HG02870 (cell line): ENCODE measurements around the gene ZNF385A.
"Not testable (repeated sequence)": the region's sequence is repeated elsewhere in the genome, so short reads cannot be mapped to it uniquely, and the experiment has no call there.

ENCODE experiments used
- ATAC-seq: cut with Tn5 transposase; IDR thresholded peaks from one replicate; pipeline ENCODE4 v1.9.1; 2021; ENCODE audit warnings: mild to moderate bottlenecking, moderate library complexity; ENCODE audit not compliant: unreplicated experiment

The ZNF385A gene

DNA sequence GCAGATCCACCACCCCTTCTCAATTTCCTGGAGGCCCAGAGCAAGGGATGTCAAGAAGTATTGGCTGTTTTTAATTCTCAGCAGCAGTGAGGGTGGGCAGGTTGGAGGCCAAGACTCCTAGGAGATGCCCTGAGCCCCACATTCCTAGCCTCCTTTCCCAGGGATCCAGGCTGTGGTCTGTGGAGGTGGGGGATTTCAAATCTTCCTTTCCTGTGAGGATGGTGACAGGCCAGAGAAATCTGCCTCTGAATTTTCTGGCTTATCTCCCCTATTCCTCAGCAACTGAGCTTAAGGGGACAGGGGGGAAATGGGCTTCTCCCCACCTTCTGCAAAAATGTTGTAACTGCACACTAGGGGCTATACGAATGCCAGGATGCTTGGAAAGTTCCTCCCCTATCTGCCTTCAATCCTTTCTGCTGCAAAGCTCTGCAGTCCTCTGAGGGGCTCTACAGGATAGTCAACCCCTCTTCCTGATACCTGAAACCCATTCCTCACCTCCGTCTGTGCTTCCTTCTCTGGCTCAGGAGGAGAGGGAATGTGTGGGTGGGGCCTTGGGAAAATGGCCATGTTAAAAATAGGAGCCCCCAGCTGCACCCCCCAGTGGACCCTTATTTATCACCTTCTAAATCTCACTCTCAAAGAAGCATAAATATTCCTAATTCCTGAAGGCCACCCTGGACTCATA is 26.9 kb downstream of the ZNF385A start:
- ATAC-seq = no peak

DNA sequence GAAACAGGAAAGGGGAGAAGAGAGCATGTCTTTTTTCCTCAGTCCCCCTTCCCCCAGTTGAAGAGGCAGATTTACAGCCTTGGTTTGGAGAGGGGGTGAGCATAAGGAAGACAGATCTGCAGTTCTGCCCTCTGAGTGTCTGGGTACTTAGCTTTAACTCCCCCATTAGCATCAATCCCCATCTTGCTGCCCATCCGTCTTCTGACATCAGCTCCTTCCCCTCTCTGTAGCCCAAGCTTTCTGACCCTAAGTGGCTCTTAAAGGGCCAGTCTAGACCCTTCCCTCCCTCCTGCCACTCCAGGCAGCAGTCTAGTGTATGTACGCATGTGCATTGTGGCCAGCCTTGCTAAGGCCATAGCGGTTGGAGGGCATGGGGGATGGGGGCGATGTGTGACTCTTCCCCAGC is 27.6 kb downstream of the ZNF385A start:
- no peak for ATAC-seq

DNA sequence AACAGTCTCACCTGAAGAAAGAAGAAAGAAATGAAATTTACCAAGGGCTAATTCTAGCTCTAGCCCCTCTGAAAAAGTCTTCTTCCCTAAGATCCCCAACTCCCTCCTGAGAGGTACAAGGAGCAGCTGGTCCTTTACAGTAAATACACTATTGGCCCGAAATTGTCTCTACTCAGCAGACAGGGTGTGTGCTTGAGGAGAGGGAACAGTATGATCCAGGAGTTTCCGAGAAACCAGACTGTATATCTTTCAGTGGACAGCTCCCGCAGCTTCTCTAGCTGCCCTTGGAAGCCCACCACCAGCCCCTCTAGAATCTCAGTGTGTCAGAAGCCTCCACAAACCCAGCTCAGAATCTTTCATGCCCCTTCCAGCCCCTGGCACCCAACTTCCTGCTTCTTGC is 28.3 kb downstream of the ZNF385A start:
- ATAC-seq = no peak

DNA sequence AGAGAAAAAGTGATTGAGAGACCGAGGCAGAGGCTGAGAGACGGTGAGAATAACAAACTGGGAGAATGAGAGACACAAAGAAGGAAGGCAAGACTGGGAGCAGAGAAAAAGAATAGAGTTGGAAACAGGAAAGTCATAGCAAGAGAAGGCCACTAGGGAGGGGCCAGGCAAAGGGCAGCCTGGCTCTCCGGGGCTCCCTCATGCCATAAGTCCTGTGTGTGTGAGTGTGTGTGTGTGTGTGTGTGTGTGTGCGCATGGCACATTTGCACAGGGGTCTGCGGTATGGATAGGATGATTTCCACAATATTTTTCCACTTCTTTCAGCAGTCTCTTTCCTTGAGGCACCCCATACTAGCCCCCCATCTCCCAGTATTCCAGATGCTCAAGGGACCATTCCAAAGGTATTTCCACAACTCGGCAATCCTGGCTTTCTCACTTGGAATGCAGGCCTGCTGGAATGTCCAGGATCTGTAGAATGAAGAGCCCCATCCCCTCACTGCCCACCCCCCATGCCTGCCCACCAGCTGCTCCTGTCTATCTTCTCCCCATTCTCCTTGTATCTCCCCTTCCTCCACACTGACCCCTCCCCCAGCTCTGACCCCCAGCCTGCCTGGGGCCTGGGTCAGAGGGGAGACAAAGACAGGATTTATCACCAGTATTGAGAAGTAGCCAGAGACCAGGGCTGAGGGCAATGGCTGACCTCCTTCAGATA is 29.3 kb downstream of the ZNF385A start:
- ATAC-seq = no peak

DNA sequence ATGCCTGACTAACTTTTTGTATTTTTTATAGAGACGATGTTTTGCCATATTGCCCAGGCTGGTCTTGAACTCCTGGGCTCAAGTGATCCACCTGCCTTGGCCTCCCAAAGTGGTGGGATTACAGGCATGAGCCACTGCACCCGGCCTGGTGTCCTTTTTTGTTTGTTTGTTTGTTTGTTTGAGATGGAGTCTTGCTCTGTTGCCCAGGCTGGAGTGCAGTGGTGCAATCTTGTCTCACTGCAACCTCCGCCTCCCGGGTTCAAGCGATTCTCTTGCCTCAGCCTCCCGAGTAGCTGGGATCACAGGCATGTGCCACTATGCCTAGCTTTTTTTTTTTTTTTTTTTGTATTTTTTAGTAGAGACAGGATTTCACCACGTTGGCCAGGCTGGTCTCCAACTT is 30.3 kb downstream of the ZNF385A start:
- not testable (repeated sequence) for ATAC-seq

DNA sequence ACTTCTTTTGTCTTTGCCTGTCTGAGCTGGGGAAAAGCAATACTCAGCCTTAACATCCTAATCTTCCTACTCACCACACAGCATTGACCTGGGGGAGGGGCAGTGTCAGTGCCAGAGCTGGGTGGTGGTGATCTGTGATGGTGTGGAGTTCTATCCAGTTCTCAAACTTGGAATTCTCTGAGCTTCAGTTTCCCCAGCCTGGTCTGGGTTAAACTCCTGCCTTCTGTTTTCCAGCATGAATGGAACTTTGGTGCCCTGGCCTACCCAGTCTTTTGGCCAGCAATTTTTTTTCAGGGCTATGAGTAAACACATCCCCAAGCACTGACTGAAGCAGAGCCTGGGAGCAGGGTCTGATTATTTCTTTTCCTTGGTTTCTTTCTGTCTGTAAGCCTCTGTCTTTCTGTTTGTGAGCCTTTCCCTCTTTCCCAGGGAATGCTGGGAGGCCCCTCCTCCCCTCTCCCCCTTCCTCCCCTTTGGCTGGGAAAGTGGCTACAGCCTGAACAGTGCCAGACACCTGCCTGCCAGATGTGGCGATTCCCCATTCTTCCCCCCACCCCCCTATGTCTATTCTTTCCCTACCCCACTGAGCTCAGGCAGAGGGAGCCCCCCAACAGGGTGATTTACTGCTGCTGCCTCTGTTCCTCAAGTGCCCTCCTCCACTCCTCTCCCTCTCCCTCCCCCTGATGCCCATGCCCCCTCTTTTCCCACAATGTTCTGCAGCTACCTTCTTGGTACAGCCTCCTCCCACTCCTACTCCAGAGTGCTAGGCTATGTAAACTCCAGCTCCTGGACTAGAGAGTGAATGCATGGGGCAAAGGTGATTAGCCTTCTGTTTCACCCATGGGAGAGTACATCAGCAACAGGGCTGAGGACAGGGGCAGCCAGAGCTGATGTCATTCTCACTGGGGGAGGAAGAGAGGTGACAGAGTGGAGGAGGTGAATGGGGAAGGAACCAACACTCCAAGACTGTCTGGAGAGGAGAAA is 31.4 kb downstream of the ZNF385A start:
- ATAC-seq = no peak

DNA sequence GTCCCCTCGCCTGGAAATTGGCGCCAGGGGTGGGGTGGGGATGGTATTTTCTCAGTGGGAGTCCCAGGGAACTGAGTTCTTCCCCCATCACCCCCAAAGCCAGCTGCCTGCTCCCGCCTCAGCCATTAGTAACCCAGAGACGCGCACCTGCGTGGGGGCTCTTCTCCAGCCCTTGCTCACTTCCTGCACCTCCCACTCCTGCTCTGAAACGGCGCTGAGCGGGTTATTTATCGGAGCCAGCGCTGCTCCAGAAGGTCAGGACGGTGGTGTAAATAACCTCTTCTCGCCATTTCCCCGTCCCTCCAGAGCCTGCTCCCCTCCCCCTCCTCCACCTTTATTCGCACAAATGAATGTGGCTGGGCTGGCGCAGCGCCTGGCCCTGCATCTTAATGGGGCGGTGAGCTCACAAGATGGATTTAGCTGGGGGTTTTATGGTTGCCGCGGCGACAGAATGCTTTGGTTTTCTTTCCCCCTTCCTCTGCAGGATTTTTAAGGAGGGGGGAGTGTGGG is 32.5 kb downstream of the ZNF385A start:
- no peak for ATAC-seq

DNA sequence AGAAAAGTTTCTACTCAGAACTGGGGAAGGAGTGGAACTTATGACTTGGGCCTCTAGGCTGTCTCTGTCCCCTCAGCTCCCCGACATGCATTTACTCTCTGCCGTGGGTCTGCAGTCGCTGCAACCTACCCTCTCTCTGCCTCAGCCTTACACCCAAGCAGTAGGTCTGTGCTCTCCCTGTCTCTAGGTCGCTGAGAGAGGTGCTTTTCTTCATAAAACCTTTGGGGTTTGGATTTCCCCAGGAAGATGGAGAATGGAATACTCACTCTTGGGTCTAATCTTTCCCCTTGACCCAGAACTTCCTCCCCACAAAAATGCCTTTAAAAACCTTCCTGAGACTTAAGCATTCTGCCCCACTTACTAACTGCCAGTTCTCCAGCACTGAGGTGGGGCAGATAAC is 33.2 kb downstream of the ZNF385A start:
- ATAC-seq = no peak

DNA sequence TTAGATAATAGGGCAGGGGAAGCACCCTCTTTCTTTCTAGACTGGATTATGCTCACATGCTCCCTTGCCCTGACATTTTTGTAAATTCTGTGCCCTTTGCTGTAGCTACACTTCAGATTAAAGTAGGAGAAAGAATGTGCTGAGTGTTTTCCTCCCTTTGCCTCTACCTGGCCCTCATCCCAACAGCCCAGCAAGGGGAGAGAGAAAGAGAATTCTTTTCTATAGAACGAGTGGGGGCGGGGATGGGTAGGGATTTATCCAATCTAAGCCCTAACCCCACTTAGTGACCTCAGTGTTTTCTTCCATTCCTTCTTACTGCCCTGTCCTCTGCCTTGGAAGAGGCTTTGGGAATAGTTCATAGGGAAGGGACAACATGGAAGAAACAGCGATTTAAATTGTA is 33.8 kb downstream of the ZNF385A start:
- no peak for ATAC-seq

DNA sequence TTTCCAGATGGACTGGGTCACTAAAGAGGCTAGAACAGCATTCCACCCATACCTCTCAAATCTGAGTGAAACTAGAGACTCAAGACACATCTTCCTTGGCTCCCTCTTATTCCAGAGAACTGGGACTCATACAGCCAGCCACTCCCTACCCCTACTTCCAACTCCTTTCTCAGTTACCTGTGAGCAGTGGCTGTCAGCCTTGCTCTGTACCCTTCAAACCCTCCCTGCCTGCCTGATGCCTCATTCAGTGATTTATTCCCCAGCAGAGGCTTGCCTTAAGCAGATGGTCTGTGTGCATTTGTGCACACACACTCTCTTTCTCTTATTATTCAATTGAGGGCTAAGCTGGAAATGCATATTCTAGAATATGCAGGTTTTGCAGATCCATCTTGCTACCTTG is 34.9 kb downstream of the ZNF385A start:
- ATAC-seq = no peak

DNA sequence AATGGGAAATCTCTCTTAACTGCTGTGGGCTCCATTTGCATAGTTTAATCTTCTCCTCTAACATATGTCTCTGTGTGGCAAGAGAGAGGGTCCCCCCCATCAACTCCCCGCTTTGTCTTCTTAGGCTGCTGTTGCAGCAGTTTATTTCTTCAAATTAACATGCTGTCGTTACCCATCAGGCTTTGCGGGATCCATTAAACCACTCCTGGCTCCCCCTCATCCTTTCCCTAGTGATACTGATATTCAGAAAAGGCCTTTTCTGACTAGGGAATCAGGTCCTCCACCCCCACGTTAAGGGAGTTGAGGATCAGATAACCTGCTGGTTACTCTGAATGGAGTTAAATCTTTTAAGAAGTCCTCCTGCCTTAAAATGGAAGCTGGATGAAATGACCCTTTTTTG is 35.5 kb downstream of the ZNF385A start:
- no peak for ATAC-seq

DNA sequence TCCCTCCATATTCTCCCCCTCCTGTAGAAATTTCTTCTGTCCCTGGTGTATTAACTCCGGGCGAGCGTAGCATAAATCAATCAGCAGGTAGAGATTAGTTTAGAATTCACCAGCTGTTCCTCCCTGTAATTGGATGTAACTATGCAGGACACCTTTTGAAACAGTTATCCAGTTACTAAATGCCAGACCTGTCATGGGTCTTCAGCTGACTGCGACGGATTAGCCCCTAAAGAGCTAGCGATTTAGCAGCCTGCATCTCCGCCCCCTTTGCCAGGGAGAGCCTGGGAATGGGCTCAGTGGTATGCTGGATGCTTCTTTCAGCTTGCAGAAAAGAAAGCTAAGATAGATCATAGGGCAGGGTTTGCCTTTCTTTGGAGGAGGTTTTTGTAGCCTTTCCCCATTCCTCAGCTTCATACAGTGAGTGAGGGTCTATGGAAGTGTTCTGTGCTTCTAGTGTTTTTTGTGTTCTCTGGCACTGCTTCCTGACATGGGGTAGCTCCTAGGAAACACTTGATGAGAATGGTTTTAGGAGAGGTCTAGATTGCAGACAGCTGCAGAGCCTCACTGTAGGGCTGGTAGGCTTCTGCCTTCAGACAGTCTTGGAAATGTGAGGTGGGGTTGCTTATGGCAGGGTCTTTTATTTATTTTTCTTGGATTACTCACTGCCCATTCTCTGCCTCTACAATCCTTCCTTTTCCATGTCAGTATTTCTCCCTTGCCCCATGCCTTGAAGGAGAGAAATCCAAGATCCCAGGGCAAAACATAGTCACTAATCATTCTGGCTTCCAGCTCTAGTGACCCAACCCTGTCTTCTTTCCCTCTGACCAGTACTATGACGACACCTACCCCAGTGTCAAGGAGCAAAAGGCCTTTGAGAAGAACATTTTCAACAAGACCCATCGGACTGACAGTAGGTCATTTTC is 42.9 kb downstream of the ZNF385A start:
- ATAC-seq = no peak

DNA sequence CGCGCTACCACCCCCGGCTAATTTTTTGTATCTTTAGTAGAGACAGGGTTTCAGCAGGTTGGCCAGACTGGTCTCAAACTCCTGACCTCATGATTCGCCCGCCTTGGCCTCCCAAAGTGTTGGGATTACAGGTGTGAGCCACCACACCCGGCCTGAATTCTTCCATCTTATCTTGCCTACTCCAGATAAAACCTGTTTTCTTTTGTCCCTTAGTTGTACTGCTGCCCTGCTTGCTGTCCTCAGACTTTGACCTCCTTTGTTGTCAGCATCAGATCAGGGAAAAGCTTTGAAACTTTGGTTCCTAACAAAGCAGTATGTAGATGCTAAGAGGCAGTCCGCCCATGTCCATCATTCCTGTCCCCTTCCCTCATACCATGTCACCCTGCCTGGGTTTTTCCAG is 43.7 kb downstream of the ZNF385A start:
- no peak for ATAC-seq

DNA sequence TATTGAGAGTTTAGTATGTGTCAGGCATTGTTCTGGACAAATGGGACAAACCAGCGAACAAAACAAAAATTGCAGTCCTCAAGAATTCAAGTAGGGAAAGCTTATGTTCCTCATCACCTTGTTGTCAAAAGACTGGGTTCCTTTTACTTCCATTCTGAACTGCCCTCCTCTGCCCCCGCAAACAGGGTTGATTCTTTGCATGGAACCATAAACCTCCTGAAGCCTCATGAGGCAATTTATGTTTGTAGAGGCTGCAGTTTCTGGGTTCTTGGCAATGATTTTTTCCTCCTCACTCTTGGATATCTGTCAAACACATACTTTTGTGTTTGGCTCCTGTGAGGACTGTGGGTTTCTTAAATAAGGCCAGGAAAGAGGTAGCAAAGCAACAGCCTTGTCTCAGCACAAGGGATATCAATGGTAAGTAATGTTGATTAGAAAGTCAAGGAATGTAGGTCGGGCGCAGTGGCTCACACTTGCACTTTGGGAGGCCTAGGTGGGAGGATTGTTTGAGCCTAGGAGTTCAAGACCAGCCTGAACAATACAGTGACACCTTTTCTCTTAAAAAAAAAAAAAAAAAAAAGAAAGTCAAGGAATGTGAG is 45.7 kb downstream of the ZNF385A start:
- no peak for ATAC-seq

DNA sequence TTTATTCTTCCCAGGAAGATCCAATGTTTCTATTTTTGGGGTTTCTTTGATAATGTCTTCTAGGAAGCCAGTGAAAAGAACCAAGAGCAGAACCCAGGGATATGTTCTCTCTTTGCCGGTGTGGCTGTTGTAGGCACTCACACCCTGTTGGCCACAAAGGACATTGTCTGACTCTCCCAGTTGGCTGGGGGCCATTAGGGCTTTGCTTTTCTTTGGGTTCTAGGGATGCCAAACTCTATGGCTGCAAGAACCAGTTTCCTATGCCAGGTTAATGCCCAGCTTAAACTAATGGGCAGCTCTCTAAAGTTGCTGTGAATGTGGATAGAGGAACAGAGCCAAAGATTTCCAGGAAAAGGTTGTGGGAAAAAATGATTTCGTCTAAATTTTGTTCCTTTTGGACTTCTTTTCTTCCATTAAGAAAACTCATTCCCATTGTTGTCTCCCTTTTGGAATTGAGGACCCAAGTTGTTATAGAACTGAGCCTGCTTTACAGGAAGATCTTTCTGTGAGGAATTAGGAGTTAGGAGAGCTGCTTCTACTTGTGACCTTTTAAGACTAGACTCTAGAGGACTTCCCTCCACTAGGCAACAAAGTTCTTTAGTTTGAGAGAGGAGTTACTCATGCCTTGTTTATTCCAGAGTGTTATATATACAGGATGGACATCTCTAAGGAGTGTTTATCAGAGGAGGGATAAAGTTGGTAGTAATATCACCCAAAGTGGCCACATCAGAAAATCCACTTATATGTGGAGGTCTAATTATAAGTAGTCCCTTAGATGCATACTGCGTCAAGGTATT is 46.5 kb downstream of the ZNF385A start:
- no peak for ATAC-seq

DNA sequence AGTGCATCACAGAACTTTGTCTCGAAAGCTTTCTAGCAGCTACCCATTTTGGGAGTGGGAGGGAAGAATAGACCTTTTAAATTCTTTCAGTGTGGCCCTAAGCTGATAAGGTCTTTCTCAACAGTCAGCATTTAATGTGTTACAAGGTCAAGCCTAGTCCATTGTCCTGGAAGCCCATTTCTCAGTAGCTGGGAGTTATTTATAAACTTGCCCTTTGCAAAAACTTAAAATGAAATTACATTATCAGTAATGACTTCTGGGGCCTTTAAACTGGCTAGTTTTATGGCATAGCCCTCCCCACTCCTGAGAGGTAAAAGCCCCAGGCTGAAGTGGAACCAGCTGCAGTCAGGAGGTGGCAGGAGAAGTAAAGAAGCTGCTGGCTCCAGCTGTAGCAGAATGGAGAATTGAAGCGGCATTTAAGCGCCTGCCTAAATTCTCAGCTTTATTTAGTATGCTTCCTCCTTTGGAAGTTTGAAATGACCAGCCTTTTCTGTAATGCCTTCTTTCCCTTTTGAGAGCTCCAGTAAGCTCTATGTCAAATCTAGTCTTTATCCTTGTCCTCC is 47.2 kb downstream of the ZNF385A start:
- no peak for ATAC-seq

DNA sequence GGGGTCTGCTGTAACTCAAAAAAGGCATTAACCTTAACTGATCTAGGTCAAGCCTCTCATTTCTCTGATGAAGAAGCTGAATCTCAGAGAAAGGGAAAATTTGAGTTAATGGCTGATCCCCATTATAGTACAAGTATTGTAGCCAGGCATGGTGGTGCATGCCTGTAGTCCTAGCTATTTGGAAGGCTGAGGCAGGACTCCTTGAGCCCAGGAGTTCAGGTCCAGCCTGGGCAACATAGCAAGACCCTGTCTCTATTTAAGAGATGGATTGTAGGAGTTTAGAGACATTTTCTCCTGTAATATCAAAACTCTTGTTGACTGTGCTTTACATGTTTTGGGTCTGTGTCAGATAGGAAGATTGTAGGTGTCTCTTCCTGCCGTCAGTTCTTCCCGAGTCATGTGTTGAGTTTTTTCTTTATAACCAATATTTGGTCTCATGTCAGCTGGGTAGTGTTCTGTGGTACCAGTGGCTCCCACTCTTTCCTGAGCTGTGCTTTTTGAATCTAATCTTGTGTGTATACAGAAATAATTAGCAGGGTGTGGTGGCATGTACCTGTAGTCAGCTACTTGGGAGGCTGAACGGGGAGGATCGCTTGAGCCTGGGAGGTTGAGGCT is 51.0 kb downstream of the ZNF385A start:
- no peak for ATAC-seq

DNA sequence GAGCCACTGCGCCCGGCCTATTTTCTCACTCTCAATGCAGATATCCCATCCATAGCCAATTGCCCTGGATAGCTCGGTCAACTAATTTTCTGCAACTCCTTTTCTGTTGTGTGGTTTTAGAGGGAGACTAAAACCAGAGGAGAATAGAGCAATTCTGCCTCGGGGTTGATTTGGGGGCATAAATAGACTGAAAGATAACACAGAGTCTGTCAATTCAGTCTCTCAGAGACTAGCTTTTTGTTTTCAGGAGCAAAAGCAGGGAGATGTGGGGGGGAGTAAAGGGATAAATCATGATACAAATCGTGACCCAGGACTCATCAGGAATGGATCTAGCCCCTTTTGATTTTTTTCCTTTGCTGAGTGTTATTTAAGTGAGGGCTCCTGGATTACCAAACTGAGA is 53.1 kb downstream of the ZNF385A start:
- no peak for ATAC-seq
